Measurements from ENCODE around the gene TAB2. TPM values are rescaled to one million over a fixed set of nuclear protein-coding genes. Genes with fewer than 3 reads are reported as not detected.
"Not testable (repeated sequence)": the region's sequence is repeated elsewhere in the genome, so short reads cannot be mapped to it uniquely, and the experiment has no call there.

Gene TAB2
- total RNA-seq, 1 donor from 2014 or later: 98.8 TPM

GRCh38 chr6:149305372-149305771 is 12.1 kb upstream of the TAB2 start:
- intact Hi-C loops (cut with DNase I): no loop called here
- no peak for ATAC-seq

GRCh38 chr6:149306967-149307366 is 10.5 kb upstream of the TAB2 start:
- ATAC-seq (no peak), DNase-seq (ENCODE audit: low spot score) (no peak)
- intact Hi-C loops (cut with DNase I): no loop called here

More at GRCh38 chr6:149305372-149305771, 12.1 kb upstream of the TAB2 start:
- no peak for DNase-seq (ENCODE audit: low spot score)

GRCh38 chr6:149311293-149311692 is 6.2 kb upstream of the TAB2 start:
- intact Hi-C loops (cut with DNase I): no loop called here
- ATAC-seq (no peak), DNase-seq (ENCODE audit: low spot score) (no peak)

DNA sequence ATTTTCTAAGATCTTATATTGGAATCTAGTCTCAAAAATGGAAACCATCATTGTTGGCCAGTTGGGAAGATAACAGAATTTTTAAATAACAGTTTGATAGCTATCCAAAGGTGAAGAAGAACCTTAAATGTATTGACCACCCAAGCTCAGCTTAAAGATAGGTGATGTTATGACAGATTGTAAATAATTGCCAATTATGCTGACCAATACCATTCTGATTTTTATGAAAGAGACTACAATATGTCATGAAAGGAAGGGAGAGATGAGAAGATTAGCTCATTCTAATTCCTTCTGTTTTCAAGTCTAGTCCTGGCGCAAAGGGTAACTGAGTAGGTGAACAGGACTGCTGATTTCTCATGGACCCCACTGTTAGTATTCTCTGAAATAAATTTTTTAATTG is 5.7 kb upstream of the TAB2 start:
- intact Hi-C loops (cut with DNase I): no loop called here
- DNase-seq (ENCODE audit: low spot score): no peak
- no peak for ATAC-seq

GRCh38 chr6:149313070-149313469 is 4.4 kb upstream of the TAB2 start:
- ATAC-seq (no peak), DNase-seq (ENCODE audit: low spot score) (no peak)
- intact Hi-C loops (cut with DNase I): no loop called here

GRCh38 chr6:149313861-149314260 is 3.7 kb upstream of the TAB2 start:
- ATAC-seq (no peak), DNase-seq (ENCODE audit: low spot score) (no peak)
- intact Hi-C loops (cut with DNase I): no loop called here

- intact Hi-C loops (cut with DNase I): no loop called here
- ATAC-seq (no peak), DNase-seq (ENCODE audit: low spot score) (no peak)
These were observed 3.1 kb upstream of the TAB2 start for GRCh38 chr6:149314325-149314905.

DNA sequence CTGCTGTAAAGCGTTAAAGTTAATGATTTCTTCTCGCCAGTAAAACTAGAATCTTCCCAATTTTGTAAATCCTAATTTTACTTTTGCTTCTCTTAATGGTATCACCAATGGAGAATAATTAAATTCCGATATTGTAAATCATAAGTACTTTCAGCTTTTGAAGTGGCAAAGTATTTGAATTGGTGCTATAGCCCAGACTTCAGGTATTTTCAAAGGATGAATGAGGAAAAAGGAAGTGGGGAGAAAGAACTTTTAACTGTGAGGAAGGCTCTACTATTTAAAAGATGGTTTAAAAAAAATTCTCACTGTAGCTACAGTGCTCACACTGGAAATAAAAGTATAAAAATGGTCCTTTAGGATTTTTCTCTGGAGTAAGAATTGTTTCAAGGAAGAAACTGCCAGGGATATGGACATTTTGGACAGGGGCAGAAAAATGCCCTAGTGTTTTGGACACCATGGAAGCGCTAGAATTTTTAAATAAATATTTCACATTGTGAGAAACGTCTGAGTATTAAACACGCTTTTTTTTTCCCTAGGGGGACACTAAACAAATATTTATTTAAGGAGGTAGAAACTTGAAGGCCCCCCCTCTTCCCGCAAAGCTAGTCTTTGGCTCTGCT is 1.3 kb upstream of the TAB2 start:
- DNase-seq (ENCODE audit: low spot score) (no peak), ATAC-seq (no peak)
- intact Hi-C loops (cut with DNase I): no loop called here

DNA sequence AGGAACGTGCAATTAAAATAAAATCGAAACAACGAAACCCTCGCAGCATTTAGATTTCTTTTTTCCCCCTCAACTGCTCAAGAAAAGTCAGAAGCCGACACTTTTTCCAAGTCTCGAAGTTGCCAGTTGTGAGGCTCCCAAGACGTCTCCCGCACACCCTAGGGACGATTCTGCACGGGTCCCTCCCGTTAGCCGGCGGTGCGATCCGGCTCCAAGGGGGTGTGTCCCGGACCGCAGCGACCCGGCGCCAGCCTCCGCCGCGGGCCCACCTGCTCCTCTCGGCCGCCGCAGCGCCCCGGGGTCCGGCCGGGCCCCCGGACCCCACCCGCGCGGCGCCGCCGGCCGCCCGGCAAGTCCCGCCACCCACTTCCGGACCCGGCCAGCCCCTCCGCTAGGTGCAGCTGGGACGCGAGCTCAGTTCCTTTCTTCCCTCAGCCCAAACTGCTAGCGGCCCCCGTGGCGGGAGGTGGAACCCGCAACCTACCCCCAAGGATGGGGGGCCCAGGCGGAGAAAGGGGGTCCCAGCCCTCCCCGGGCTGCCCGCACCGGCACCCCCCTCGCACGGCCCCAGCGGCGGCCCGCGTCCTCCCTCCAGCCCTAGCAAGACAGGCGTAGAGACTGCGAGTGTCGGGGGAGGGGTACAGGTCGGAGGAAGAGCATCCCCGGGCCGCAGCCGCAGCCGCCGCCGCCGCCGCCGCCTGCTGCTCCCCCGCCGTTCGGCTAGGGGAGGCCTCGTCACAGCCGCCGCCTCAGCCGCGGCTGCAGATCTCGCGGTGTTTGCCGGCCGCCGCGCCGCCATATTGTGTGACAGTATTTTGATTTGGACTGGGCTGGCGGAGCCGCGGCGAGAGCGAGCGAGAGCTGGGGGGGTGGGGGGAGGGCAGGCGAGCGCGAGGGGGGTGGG is 520 bp upstream of the TAB2 start:
- intact Hi-C loops (cut with DNase I): no loop called here
- ATAC-seq (peak; percentile 94), DNase-seq (ENCODE audit: low spot score) (peak; percentile 93)

GRCh38 chr6:149318581-149319286 is 1.2 kb downstream of the TAB2 start:
- intact Hi-C loops (cut with DNase I): no loop called here
- peak; percentile 11 for ATAC-seq
- DNase-seq (ENCODE audit: low spot score): no peak

- no peak for DNase-seq (ENCODE audit: low spot score)
- intact Hi-C loops (cut with DNase I): no loop called here
- ATAC-seq: no peak
These were observed 1.9 kb downstream of the TAB2 start for GRCh38 chr6:149319422-149319821.

- intact Hi-C loops (cut with DNase I); DNase-seq (ENCODE audit: low spot score); ATAC-seq: not testable (repeated sequence)
These were observed 2.5 kb downstream of the TAB2 start for GRCh38 chr6:149320016-149320415.

DNA sequence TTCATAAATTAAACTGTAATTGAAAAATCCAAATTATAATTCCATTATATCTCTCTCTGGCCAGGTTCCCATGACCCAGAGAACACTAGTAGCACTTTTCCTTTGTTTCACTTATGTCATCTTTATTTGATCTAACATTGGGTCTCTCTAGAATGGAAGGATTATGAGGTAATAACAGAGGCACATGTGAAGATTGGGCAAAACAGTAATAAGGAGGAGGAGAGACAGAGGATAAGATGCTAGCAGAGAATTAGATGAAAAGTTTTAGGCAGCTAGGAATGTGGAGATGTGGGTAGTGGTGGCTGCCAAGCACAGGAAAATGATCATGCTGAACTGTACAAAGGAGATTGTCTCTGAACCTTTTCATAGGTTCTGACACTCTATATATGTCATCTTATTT is 3.3 kb downstream of the TAB2 start:
- DNase-seq (ENCODE audit: low spot score): no peak
- intact Hi-C loops (cut with DNase I): no loop called here
- ATAC-seq: no peak

- no peak for DNase-seq (ENCODE audit: low spot score)
- intact Hi-C loops (cut with DNase I): no loop called here
- ATAC-seq: no peak
These were observed 5.8 kb downstream of the TAB2 start for GRCh38 chr6:149323353-149323752.

DNA sequence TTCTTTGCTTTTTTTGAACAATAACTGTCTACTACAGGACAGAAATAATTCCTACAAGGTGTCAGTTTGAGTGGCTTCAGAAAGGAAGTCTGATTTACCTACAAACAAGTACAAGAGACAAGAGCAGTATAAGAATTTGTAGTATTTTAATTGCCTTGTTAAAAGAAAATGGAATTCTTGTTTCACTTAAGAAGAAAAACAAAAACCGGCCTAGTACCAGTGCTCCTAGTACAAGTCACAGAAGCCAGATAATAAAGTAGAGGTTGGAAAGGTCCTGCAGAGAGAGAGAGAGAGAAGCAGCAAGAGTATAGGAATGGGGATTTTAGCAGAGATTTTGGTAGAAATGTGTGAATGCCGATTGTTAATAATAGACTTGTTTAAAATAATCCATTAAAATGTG is 6.4 kb downstream of the TAB2 start:
- intact Hi-C loops (cut with DNase I): no loop called here
- no peak for ATAC-seq
- DNase-seq (ENCODE audit: low spot score): no peak

- intact Hi-C loops (cut with DNase I): no loop called here
- no peak for ATAC-seq
- DNase-seq (ENCODE audit: low spot score): no peak
These were observed 6.9 kb downstream of the TAB2 start for GRCh38 chr6:149324428-149324827.

GRCh38 chr6:149325648-149326236 is 8.2 kb downstream of the TAB2 start:
- DNase-seq (ENCODE audit: low spot score) (no peak), ATAC-seq (no peak)
- intact Hi-C loops (cut with DNase I): no loop called here

GRCh38 chr6:149327638-149328037 is 10.1 kb downstream of the TAB2 start:
- DNase-seq (ENCODE audit: low spot score) (no peak), ATAC-seq (no peak)
- intact Hi-C loops (cut with DNase I): no loop called here

GRCh38 chr6:149328083-149328482 is 10.6 kb downstream of the TAB2 start:
- no peak for DNase-seq (ENCODE audit: low spot score)
- intact Hi-C loops (cut with DNase I): no loop called here
- no peak for ATAC-seq
